Adrenal gland (tissue), 5 donors: ENCODE data around the gene TBC1D30.

Source experiments
- POLR2A ChIP-seq, 2 donors: fragments of 450-650 bp; IDR thresholded peaks; one replicate each; pipeline ENCODE4 v1.6.1; 2017; ENCODE audit warnings: antibody characterized with exemption in 2 of 2, mild to moderate bottlenecking in 2 of 2, moderate library complexity in 1 of 2
- TF ChIP-seq, protein P1 (sequence below), 6 experiments: fragments of 450-650 bp in 4 of 6; fragments of 200-600 bp in 2 of 6; sonication (generic) in 1 of 6; IDR thresholded peaks; 1 replicate in 5 of 6; 2 replicates in 1 of 6; pipeline versions ENCODE4 v1.5.1 to v1.8.0; 2016 to 2021; ENCODE audit warnings: antibody characterized with exemption in 6 of 6, mild to moderate bottlenecking in 2 of 6, moderate library complexity in 1 of 6
- donor health status: DM: no; HTN: no; CAD: no.

DNA sequence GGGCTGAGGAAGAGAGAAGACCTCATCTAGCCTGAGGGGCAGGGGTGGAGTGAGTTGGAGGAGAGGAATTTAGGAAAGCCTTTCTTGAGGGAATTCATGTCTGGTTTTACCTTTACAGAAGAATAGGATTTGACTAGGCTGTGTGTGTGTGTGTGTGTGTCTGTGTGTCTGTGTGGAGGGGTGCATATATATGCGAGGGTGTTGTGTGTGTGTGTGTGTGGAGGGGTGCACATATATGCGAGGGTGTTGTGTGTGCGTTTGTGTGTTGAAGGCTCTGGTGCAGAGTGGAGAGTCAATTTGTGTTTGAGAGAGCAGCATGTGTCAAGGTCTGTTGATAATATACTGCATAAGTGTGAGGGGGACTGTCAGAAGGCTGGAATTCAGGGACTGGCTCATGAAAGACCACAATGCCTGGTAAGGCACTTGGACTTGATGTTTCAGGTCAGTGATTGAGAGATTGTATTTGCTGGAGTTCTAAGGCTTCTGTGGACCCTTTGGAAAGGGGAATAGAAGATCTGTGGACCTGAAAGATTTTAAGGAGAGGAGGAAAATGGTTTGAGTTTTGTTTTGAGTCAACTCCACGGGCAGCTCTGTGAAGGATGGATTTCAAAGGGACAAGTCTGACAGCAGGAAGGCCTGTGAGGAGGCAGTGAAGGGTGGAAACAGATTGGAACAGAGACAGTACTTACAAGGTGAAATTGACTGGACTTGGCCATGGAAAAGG, 34.6 kb downstream of the TBC1D30 start:
- TF ChIP-seq POLR2A (IDR thresholded peaks at IDR 0.05): no peak
- TF ChIP-seq, protein P1, sequence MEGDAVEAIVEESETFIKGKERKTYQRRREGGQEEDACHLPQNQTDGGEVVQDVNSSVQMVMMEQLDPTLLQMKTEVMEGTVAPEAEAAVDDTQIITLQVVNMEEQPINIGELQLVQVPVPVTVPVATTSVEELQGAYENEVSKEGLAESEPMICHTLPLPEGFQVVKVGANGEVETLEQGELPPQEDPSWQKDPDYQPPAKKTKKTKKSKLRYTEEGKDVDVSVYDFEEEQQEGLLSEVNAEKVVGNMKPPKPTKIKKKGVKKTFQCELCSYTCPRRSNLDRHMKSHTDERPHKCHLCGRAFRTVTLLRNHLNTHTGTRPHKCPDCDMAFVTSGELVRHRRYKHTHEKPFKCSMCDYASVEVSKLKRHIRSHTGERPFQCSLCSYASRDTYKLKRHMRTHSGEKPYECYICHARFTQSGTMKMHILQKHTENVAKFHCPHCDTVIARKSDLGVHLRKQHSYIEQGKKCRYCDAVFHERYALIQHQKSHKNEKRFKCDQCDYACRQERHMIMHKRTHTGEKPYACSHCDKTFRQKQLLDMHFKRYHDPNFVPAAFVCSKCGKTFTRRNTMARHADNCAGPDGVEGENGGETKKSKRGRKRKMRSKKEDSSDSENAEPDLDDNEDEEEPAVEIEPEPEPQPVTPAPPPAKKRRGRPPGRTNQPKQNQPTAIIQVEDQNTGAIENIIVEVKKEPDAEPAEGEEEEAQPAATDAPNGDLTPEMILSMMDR (IDR thresholded peaks at IDR 0.05): no peak
